GM20000 (cell line): Measurements from ENCODE around the gene TSSK6.

Source experiments
- DNase-seq: peaks from one replicate; pipeline ENCODE4 v3.0.0; 2012; ENCODE audit warnings: low spot score
- CTCF ChIP-seq: IDR thresholded peaks from 2 replicates; pipeline ENCODE4 v1.5.1; 2012; ENCODE audit warnings: mild to moderate bottlenecking, control low read depth; ENCODE audit errors: extremely low read depth, missing control alignments

The TSSK6 gene

GRCh38 chr19:19487077-19487949 is 28.0 kb downstream of the TSSK6 start:
- no peak for TF ChIP-seq CTCF
- DNase-seq = no peak

GRCh38 chr19:19486343-19487076 is 28.8 kb downstream of the TSSK6 start:
- TF ChIP-seq CTCF = no peak
- DNase-seq = no peak

GRCh38 chr19:19485998-19486290 is 29.4 kb downstream of the TSSK6 start:
- TF ChIP-seq CTCF = no peak

GRCh38 chr19:19485161-19485997 is 30.0 kb downstream of the TSSK6 start:
- DNase-seq = no peak
- no peak for TF ChIP-seq CTCF

More at GRCh38 chr19:19485998-19486290, 29.4 kb downstream of the TSSK6 start:
- DNase-seq = no peak

- no peak for TF ChIP-seq CTCF
- no peak for DNase-seq
Observed at GRCh38 chr19:19482809-19483596, 32.3 kb downstream of the TSSK6 start.

- DNase-seq = no peak
- TF ChIP-seq CTCF = no peak
Observed at GRCh38 chr19:19480688-19481087, 34.7 kb downstream of the TSSK6 start.
